Kidney epithelial cell (primary cell): ENCODE measurements around the gene PAPPA2. TPM values are rescaled to one million over a fixed set of nuclear protein-coding genes. Genes with fewer than 3 reads are reported as not detected.

Experiments
- DNase-seq: peaks from one replicate; pipeline ENCODE4 v3.0.0-alpha.2; 2010; ENCODE audit warnings: low read depth
- H3K27me3 ChIP-seq: 2 replicates; pipeline ENCODE4 v1.6.0; 2011; ENCODE audit warnings: low read length; ENCODE audit not compliant: control insufficient read depth, insufficient read depth
- H3K36me3 ChIP-seq: 2 replicates; pipeline ENCODE4 v1.5.1; 2011; ENCODE audit warnings: low read length; ENCODE audit not compliant: control insufficient read depth, insufficient read depth
- H3K4me3 ChIP-seq: 2 replicates; pipeline ENCODE4 v1.5.1; 2011; ENCODE audit warnings: low read depth, mild to moderate bottlenecking, control low read depth, low read length
- CTCF ChIP-seq: IDR thresholded peaks from 2 replicates; pipeline ENCODE4 v1.5.1; 2011; ENCODE audit warnings: mild to moderate bottlenecking, moderate library complexity, low read length, control low read depth, inconsistent platforms; ENCODE audit not compliant: insufficient read depth, poor library complexity, severe bottlenecking
- total RNA-seq: library from RNA; depleted of rRNA; stranded (reverse); fragments of >200 nt; gene quantifications from 2 replicates; pipeline ENCODE4 v1.2.3, GENCODE V29; 2015

PAPPA2 gene
- total RNA-seq, 1 donor from 2014 or later, result 6.9 TPM

GRCh38 chr1:176545034-176545639 lies 82.2 kb downstream of the PAPPA2 start:
- TF ChIP-seq CTCF, result no peak
- Histone ChIP-seq H3K36me3 (no peaks in the 10 kb centered on the region), H3K27me3 (no peaks in the 10 kb centered on the region), H3K4me3 (no peak overlapping the region)
- no peak for DNase-seq

- no peak for DNase-seq
- H3K27me3 ChIP-seq, result peaks cover 3% of the 10 kb centered on the region
- no peak overlapping the region for H3K4me3 ChIP-seq
- no peak for TF ChIP-seq CTCF
- no peaks in the 10 kb centered on the region for H3K36me3 ChIP-seq
Observed at GRCh38 chr1:176546825-176547224, 83.8 kb downstream of the PAPPA2 start.

- TF ChIP-seq CTCF, result no peak
- Histone ChIP-seq H3K36me3 (no peaks in the 10 kb centered on the region), H3K4me3 (no peak overlapping the region), H3K27me3 (peaks cover 15% of the 10 kb centered on the region)
- DNase-seq, result no peak
Observed at GRCh38 chr1:176551146-176551545, 88.2 kb downstream of the PAPPA2 start.

- peaks cover 15% of the 10 kb centered on the region for H3K27me3 ChIP-seq
- no peak for TF ChIP-seq CTCF
Observed at GRCh38 chr1:176552217-176552991, 89.4 kb downstream of the PAPPA2 start.

GRCh38 chr1:176552999-176553398 lies 90.0 kb downstream of the PAPPA2 start:
- TF ChIP-seq CTCF, result no peak
- H3K4me3 ChIP-seq, result no peak overlapping the region
- no peaks in the 10 kb centered on the region for H3K36me3 ChIP-seq
- H3K27me3 ChIP-seq, result peaks cover 15% of the 10 kb centered on the region
- DNase-seq, result no peak

More at GRCh38 chr1:176552217-176552991, 89.4 kb downstream of the PAPPA2 start:
- no peak overlapping the region for H3K4me3 ChIP-seq
- no peak for DNase-seq
- H3K36me3 ChIP-seq, result no peaks in the 10 kb centered on the region
